OCI-LY7 (cell line): Measurements from ENCODE around the gene AKAP17A.

Experiments used
- CTCF ChIP-seq: fragments of 200-600 bp; sonication (generic); conservative IDR thresholded peaks from 2 replicates; pipeline ENCODE4 v1.5.1; 2014; ENCODE audit warnings: mild to moderate bottlenecking, antibody characterized with exemption, low read length, moderate library complexity, mixed read lengths
- EZH2phosphoT487 ChIP-seq: fragments of 200-600 bp; sonication (generic); IDR thresholded peaks from 2 replicates; pipeline ENCODE4 v1.6.1; 2018; ENCODE audit warnings: low read depth, borderline replicate concordance, mild to moderate bottlenecking, mixed run types, antibody characterized with exemption, low read length, moderate library complexity, mixed read lengths

- TF ChIP-seq CTCF (no peak), EZH2phosphoT487 (no peak)
Observed at GRCh38 chrX:1561164-1561563, 30.2 kb upstream of the AKAP17A start.
